NCI-H2029 (cell line): ENCODE data around the gene CHAF1A.

Experiments
- DNase-seq: peaks from one replicate; lab custom pipeline; 2025; lab: John Stamatoyannopoulos, UW

CHAF1A gene

GRCh38 chr19:4405977-4406376 is 3.5 kb downstream of the CHAF1A start:
- DNase-seq, result no peak

DNA sequence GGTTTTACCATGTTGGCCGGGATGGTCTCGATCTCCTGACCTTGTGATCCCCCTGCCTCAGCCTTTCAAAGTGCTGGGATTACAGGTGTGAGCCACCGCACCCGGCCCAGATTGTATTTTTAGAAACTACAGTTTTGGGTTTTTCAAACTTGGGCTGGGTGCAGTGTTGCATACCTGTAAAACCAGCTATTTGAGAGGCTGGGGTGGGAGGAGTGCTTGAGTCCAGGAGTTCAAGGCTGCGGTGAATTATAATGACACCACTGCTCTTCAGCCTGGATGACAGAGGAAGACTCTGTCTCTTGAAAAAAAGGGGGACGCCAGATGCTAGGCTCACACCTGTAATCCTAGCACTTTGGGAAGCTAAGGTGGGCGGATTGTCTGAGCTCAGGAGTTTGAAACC is 4.2 kb downstream of the CHAF1A start:
- DNase-seq, result no peak

DNA sequence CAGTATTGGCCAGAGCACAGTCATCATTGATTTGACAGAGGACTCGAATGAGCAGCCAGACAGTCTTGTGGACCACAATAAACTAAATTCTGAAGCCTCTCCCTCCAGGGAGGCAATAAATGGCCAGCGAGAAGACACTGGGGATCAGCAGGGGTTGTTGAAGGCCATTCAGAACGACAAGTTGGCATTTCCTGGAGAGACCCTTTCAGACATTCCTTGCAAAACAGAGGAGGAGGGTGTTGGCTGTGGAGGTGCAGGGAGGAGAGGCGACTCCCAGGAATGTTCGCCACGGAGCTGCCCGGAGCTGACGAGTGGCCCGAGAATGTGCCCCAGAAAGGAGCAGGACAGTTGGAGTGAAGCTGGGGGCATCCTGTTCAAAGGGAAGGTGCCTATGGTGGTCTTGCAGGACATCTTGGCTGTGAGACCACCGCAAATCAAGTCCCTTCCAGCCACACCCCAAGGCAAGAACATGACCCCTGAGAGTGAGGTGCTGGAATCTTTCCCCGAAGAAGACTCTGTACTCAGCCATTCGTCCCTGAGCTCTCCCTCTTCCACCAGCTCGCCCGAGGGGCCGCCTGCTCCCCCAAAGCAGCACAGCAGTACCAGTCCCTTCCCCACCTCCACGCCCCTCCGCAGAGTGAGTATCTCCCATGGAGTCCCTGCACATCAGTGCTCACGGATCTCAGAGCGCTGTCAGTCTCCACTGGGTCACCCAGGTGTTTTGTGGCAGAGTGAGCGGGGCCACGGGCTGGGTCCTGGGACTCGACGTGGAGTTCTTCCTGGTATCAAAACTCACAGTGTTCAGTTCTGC is 6.9 kb downstream of the CHAF1A start:
- DNase-seq, result no peak

GRCh38 chr19:4413588-4413987 is 11.1 kb downstream of the CHAF1A start:
- DNase-seq, result no peak

DNA sequence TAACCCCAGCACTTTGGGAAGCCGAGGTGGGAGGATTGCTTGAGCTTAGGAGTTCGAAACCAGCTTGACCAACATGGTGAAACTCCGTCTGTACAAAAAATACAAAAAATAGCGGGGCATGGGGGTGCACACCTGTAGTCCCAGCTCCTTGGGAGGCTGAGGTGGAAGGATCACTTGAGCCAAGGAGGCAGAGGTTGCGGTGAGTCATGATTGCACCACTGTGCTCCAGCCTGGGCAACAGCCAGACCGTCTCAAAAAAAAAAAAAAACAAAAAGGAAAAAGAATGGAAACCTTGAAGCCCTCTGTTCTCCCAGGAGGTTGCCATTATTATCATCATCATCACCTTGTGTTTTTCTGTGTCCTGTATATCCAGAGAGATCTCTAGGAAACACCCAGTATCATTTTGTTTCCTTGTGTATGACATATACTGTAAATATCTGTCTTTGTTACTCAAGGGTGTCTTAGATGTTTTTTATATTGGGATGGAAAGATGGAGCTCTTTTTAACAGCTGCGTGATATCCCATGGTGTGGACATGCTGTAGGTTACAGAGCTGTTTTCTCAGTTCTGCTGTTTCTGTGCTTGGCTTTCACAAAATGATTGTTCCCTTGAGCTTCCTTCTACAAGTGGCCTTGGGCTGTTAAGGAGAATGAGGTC is 11.8 kb downstream of the CHAF1A start:
- no peak for DNase-seq

DNA sequence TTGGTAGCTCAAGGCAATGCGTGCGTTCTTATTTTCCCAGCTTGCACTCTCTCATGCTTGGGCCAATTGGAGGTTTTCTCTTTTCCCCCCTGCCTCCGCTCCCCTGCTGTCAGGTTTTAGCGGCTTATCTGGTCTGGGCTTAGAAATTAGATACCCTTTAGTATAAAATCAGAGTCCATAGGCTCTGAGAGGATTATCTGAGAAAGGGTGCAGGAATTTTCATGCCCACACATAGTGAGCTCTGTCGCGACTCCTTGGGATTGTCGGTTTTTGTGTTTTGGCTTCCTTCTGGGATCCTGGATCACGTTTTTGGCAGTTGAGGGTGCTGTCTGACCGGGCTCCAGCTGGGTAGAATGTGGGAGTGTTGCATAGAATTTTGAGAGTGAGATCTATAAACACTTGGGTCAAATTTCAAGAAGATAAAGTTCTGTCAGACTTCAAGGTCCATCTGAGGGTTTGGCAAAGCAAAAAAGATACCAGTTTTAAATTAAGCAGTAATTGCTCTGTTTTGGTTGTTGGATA is 12.4 kb downstream of the CHAF1A start:
- DNase-seq, result no peak

GRCh38 chr19:4415352-4415751 is 12.9 kb downstream of the CHAF1A start:
- no peak for DNase-seq

DNA sequence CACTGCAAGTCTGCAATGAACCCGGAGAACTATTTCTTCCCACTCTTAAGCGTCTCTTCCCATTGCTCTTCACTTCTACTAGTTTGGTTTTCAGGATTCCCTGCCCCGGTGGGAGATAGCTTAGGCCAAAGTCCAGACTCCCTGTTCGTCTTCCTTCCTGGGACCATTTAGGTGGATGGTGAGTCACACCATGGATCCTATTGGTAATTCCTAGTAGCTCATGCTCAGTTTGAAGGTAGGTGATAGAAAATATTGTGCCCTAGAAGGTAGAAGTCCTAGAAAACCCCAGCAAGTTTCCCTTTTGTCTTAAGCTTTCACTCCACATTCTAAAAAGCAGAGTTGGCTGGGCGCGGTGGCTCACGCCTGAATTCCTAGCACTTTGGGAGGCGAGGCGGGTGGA is 13.8 kb downstream of the CHAF1A start:
- no peak for DNase-seq

- DNase-seq, result no peak
Observed at GRCh38 chr19:4423416-4424126, 21.1 kb downstream of the CHAF1A start.

DNA sequence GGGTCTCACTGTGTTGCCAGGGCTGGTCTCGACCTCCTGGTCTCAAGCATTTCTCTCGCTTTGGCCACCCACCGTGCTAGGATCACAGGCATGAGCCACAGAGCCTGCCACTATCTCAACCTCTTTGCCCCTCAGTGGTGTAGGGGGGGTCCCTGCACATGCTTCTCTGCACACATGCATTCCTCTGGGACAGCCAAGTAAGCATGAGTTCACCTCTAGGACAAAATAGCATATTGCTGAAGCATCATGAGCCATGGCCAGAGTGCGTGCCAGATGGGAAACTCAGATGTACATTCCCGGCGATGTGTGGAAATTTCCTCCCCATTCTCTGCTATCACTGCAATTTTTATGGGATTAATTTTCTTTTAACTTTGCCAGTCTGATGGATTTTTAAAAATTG is 23.1 kb downstream of the CHAF1A start:
- DNase-seq, result no peak

DNA sequence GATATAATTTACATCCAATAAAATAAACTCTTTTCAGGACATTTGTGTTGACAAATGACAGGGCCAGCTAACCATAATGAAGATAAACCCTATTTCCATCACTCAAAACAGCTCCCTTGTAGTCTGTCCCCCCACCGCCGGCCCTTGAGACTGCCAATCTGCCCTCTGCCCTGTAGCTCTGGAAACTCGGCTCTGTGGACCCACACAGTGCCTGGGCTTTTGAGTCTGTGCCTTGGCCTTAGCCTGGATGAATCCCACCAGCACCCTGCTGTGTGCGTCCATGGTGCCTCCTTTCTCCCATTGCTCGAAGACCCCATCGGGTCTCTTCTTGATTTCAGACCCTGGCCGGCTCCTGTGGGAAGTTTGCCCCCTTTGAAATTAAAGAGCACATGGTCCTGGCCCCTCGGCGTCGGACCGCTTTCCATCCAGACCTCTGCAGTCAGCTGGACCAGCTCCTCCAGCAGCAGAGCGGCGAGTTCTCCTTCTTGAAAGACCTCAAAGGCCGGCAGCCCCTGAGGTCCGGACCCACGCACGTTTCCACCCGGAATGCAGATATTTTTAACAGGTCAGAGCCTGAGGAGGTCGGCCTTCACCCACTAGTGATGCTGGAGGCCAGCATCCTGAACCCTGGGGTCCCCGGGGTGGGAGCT is 26.0 kb downstream of the CHAF1A start:
- DNase-seq, result no peak

- DNase-seq, result no peak
Observed at GRCh38 chr19:4429256-4429655, 26.8 kb downstream of the CHAF1A start.

DNA sequence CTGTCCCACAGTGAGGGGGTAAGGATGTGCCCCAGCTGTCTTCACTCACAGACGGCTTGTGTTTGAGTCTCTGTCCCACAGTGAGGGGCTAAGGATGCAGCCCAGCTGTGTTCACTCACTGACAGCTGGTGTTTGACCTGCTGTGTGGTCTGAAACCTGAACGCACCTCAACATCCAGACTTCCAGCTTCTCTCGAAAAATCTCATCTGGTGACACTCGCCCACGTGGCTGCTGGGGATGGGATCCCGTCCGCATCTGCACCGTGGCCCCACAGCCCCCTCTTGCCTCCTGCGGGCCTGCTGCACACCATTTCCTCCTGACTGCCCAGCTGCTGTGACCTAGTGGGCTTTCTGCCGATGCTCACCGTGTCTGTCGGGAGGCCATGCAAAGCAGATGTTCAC is 27.3 kb downstream of the CHAF1A start:
- DNase-seq, result no peak

DNA sequence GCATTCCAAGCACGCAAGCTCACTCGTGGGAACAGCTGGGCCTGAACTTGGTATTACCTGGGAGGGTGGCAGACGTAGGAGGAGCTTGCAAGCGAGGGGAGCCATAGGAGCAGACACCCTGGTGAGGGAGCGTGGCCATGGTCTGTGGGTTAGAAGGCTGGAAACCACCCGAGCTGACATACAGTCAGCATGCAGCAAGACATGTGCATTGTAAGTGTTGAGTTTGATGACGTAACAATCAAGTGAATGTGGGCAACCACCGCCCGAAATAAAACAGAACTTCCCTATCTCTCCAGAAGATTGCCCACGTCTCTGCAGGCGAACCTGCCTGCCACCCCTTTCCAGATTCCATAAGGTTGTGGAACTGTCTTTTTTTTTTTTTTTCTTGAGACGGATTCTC is 28.3 kb downstream of the CHAF1A start:
- no peak for DNase-seq

GRCh38 chr19:4431296-4431695 is 28.9 kb downstream of the CHAF1A start:
- DNase-seq, result no peak

DNA sequence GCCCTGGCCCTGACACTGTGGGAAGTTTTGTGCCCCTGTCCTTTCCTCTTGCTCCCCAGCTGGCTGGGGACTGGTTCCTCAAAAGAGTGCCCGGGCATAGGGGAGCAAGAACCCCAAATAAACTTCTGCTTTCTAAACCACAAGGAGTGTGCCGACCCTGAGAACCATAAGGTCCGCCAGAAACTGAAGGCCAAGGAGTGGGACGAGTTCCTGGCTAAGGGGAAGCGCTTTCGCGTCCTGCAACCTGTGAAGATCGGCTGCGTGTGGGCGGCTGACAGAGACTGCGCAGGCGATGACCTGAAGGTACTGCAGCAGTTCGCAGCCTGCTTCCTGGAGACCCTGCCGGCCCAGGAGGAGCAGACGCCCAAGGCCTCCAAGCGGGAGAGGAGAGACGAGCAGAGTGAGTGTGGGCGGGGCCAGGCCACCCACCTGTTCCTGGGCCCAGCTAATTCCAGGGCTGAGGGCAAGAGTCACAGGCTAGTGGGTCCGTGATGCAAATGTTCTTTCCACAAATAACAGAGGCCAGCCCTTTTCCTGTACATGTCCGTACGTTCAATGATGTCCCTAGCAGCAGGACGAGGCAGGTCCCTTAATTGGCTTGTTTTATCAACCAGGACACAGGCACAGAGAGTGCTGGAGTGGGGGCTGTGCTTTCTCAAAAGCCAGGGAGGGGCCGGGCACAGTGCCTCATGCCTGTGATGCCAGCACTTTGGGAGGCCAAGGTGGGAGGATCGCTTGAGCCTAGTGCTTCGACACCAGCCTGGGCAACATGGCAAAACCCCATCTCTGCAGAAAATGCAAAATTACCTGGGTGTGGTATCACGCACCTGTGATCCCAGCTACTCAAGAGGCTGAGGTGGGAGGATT is 29.6 kb downstream of the CHAF1A start:
- no peak for DNase-seq

DNA sequence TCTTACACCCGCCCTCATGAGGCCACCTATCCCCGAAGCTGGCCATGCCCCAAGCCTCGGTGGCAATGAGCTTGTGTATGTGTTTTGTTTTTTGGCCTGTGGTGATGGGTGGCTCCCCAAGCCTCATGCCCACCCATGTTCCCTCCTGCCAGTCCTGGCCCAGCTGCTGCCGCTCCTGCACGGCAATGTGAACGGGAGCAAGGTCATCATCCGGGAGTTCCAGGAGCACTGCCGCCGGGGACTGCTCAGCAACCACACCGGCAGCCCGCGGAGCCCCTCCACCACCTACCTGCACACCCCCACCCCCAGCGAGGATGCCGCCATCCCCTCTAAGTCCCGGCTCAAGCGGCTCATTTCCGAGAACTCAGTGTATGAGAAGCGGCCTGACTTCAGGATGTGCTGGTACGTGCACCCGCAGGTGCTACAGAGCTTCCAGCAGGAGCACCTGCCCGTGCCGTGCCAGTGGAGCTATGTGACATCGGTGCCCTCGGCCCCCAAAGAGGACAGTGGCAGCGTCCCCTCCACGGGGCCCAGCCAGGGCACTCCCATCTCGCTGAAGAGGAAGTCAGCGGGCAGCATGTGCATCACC is 30.6 kb downstream of the CHAF1A start:
- no peak for DNase-seq

DNA sequence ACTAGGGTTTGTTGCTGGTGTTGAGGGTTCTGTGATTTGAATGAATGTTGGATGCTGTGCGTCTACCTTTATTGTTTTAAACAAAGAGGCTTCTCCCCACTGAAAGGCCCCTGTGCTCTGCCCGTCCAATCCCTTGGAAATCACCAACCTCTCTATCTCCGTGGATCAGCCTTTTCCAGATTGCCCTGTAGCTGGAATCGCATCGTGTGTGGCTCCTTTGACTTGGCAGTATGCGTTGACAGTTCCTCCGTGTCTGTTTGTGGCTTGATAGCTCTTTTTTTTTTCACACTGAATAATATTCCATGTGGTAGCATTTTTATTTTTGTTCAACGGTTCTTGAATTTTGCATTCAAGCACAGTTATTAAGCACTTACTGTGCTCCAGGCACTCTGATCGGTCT is 32.0 kb downstream of the CHAF1A start:
- DNase-seq, result no peak

- DNase-seq, result no peak
Observed at GRCh38 chr19:4436231-4436630, 33.8 kb downstream of the CHAF1A start.

GRCh38 chr19:4437103-4437502 is 34.7 kb downstream of the CHAF1A start:
- no peak for DNase-seq

DNA sequence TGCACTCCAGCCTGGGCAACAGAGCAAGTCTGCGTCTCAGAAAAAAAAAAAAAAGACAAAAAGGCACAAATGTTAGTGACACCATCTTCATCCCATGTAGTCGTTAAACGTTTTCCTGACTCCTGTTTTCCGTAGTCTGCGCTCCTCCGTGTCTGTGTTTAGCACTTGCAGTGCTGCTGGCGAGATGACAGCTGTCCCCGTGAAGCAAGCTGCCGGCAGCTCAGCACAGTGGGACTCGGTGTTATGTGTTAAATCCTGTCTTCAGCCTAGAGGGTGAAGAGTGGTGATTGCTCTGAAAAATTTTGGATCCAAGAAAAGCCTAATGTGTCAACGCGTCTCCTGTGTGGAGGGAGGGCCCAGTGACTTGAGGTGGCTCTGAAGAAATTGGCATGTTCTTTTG is 36.8 kb downstream of the CHAF1A start:
- no peak for DNase-seq
